Measurements from ENCODE around the gene PCED1B. TPM values are rescaled to one million over a fixed set of nuclear protein-coding genes. Genes with fewer than 3 reads are reported as not detected.
"Not testable (repeated sequence)": the region's sequence is repeated elsewhere in the genome, so short reads cannot be mapped to it uniquely, and the experiment has no call there.

The PCED1B gene, protein sequence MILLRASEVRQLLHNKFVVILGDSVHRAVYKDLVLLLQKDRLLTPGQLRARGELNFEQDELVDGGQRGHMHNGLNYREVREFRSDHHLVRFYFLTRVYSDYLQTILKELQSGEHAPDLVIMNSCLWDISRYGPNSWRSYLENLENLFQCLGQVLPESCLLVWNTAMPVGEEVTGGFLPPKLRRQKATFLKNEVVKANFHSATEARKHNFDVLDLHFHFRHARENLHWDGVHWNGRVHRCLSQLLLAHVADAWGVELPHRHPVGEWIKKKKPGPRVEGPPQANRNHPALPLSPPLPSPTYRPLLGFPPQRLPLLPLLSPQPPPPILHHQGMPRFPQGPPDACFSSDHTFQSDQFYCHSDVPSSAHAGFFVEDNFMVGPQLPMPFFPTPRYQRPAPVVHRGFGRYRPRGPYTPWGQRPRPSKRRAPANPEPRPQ
- total RNA-seq (10 to 100 TPM; 48.6 to 54.2 TPM), total RNA-seq (22.3 to 38.6 reads per million in 2 donors)

DNA sequence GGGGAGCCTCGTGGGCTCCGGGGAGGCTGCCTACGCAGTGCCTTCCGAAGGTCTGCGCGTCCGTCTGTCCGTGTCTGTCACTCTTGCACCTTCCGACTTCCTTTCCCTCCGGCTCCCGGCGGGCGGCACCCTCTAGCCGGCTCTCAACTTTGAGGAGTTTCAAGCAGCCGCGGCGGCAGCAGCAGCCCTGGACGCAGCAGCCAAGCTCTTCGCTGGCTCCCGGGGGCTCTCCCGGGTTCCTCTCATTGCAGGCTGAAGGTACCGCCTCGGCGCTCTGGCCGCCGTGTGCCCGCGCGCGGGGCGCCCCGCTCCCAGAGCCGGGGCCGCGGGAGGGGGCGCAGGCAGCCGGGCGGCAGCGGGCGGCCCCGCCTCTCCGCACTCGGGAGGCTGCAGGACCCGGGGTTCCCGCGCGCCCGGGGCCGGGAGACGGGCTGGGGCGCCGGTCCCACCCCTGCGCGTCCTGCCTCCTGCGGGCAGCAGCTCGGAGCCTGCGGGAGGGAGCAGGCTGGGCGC is at the start of gene PCED1B, which contains the start of gene AMIGO2:
PCED1B (plus strand) TSS at position 154 of the 513 bp plus-strand sequence. CDS start 155,443 bp downstream, outside the sequence.
AMIGO2 (minus strand) TSS at position 492 of the 513 bp plus-strand sequence. CDS start 957 bp downstream, outside the sequence.
- peak; percentile 61 for ATAC-seq
- peaks cover 13% of the 10 kb centered on the region for H3K36me3 Mint-ChIP-seq (ENCODE audit: low read depth)
- no peaks in the 10 kb centered on the region for H3K9me3 ChIP-seq (ENCODE audit: control insufficient read depth, low read length, poor library complexity, severe bottlenecking)
- H3K27me3 Mint-ChIP-seq, result no peaks in the 10 kb centered on the region
- H3K4me3 Mint-ChIP-seq, result peak within 1 kb of the TSS; percentile 98
- peaks cover 54% of the 10 kb centered on the region for H3K4me1 Mint-ChIP-seq
- H3K27ac Mint-ChIP-seq, result peak within 1 kb of the TSS; percentile 99
- DNase-seq, result peak; percentile 16 to 44 (median 37)

DNA sequence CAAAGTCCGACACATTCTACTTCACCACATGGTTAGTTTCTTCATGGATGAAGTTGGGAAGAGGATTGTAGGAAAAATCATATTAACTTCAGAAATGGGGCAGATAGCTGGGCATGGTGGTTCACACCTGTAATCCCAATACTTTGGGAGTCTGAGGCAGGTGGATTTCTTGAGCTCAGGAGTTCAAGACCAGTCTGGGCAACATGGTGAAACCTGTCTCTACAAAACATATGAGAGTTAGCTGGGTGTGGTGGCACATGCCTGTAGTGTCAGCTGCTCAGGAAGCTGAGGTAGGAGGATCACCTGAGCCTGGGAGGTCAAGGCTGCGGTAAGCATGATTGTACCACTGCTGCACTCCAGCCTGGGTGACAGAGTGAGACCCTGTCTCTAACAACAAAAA is 49.5 kb upstream of the PCED1B start:
- Mint-ChIP-seq H3K4me1 (peaks cover 12% of the 10 kb centered on the region), H3K4me3 (no peak overlapping the region), H3K27ac (peak overlapping the region; percentile 24), H3K27me3 (peaks cover 19% of the 10 kb centered on the region), H3K36me3 (ENCODE audit: low read depth) (peaks cover 5% of the 10 kb centered on the region)
- peak; percentile 33 for ATAC-seq
- no peak for DNase-seq
- H3K9me3 ChIP-seq (ENCODE audit: control insufficient read depth, low read length, poor library complexity, severe bottlenecking), result no peaks in the 10 kb centered on the region

DNA sequence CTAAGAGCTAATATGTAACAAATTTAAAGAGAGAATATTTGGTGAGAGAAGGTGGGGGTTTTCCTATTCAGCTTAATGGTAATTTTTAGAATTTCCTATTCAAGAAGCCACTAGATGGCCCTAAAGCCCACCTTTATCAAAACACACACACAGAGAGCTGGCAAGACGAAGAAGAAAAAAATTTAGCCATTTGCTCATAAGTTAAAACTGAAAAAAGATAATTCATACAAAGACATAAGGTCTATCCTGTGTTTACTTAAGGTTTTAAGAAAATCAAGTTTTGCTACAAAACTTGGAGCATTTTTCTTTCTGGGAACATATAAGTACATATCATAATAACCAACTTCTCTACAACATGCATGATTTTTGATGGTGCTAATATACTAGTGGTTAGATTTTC is 46.8 kb upstream of the PCED1B start:
- Mint-ChIP-seq H3K27ac (no peak overlapping the region), H3K36me3 (ENCODE audit: low read depth) (no peaks in the 10 kb centered on the region), H3K4me3 (no peak overlapping the region), H3K27me3 (peaks cover 5% of the 10 kb centered on the region), H3K4me1 (peaks cover 14% of the 10 kb centered on the region)
- no peak for DNase-seq
- ATAC-seq, result peak; percentile 74
- H3K9me3 ChIP-seq (ENCODE audit: control insufficient read depth, low read length, poor library complexity, severe bottlenecking), result no peaks in the 10 kb centered on the region

DNA sequence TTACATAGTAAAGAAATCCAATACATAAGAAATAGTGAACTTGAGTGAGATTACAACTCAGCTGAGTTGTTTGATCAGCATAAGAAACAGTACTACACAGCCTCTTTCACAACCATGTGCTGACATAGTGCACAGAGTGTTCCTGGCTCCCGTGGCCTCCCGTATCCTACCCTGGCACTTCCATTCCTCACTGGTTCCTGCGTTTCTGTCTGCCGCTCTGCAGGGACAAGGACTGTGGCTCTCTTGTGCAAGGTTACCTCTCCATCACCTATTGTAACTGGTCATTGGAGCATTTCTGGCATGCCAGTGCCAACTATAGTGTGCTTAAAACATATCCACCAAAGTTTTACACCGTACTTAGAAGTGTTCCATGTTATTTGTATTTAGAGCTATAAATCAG is 46.3 kb upstream of the PCED1B start:
- H3K27ac Mint-ChIP-seq, result no peak overlapping the region
- H3K36me3 Mint-ChIP-seq (ENCODE audit: low read depth), result no peaks in the 10 kb centered on the region
- H3K9me3 ChIP-seq (ENCODE audit: control insufficient read depth, low read length, poor library complexity, severe bottlenecking), result no peaks in the 10 kb centered on the region
- H3K27me3 Mint-ChIP-seq, result peaks cover under 1% of the 10 kb centered on the region
- peaks cover 14% of the 10 kb centered on the region for H3K4me1 Mint-ChIP-seq
- ATAC-seq (peak; percentile 21), DNase-seq (no peak)
- H3K4me3 Mint-ChIP-seq, result peak overlapping the region; percentile 12

DNA sequence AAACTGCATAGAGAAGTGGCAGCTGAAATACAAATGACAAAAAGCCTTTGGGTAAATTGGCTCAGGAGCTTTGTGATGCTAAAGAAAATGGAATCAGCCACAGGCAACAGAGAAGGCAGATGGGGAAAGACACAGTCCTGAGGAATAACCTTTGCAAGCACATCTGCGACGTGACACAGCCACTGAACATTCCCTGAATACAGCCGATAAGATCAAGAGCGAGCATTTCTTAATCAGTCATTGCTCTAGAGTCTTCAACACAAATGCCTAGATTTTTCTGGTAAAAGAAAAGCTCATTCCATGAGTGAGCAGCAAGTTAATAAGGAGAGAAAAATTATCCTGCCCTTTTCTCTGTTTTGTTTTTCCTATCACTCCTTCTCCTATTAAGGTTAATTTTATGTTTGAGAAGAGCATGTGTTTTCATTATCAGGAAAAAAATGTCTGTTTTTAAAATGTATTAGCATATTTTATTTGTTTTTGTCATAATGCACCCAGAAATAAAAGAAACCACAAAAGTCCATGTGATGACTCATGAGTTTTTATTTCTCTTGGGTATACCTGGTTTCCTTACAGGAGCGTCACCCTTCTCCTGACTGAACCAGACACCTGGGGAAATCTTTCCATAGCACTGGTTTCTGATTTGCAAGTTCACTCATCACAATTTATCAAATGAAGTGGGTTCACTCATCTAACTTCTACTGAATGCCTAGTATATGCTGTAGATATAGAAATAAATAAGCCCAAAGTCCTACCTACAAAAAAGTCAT is 45.4 kb upstream of the PCED1B start:
- H3K27me3 Mint-ChIP-seq, result peaks cover 2% of the 10 kb centered on the region
- H3K36me3 Mint-ChIP-seq (ENCODE audit: low read depth), result no peaks in the 10 kb centered on the region
- no peaks in the 10 kb centered on the region for H3K9me3 ChIP-seq (ENCODE audit: control insufficient read depth, low read length, poor library complexity, severe bottlenecking)
- ATAC-seq (no peak), DNase-seq (no peak)
- no peak overlapping the region for H3K27ac Mint-ChIP-seq
- H3K4me3 Mint-ChIP-seq, result no peak overlapping the region
- H3K4me1 Mint-ChIP-seq, result peaks cover 14% of the 10 kb centered on the region

DNA sequence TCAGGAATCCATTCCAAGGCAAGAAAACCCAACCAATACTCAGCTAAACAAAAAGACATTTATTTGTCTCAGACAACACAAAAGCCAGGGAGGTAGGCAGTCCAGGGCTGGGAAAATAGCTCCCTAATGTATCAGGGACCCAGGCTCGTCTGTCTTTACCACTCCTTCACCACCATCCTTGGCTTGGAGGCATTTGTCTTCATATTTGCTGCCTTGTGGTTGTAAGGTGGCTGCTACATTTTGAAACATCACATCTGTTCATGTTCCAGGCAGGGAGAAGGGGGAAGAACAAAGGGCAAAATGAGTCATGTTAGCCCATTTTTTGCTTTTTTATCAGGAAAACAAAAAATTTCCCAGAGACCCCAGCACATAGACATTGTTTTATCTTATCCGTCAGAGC is 44.8 kb upstream of the PCED1B start:
- H3K36me3 Mint-ChIP-seq (ENCODE audit: low read depth), result no peaks in the 10 kb centered on the region
- no peaks in the 10 kb centered on the region for H3K9me3 ChIP-seq (ENCODE audit: control insufficient read depth, low read length, poor library complexity, severe bottlenecking)
- ATAC-seq, result no peak
- H3K27ac Mint-ChIP-seq, result no peak overlapping the region
- H3K4me3 Mint-ChIP-seq, result no peak overlapping the region
- no peak for DNase-seq
- H3K27me3 Mint-ChIP-seq, result peaks cover 9% of the 10 kb centered on the region
- peaks cover 13% of the 10 kb centered on the region for H3K4me1 Mint-ChIP-seq

DNA sequence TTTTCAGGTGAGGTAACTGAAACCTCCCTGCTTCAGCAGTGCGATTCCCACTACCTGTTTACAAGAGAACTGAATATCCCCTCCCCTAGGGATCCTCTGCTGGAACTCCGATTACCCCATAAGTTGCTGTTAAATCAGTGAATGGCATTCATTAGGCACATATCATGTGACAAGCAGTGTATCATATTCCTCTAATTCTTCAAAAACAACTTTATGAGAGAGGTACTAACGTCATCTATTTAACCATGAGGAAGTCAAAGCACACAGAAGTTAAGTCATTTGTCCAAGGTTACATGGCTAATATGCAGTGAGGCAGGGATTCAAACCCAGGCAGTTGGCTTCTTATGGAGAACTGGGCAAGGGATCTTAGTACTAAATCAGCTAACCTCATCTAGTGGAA is 43.9 kb upstream of the PCED1B start:
- peaks cover 8% of the 10 kb centered on the region for H3K4me1 Mint-ChIP-seq
- H3K27me3 Mint-ChIP-seq, result peaks cover 10% of the 10 kb centered on the region
- no peak overlapping the region for H3K4me3 Mint-ChIP-seq
- H3K27ac Mint-ChIP-seq, result no peak overlapping the region
- ATAC-seq (no peak), DNase-seq (no peak)
- no peaks in the 10 kb centered on the region for H3K36me3 Mint-ChIP-seq (ENCODE audit: low read depth)
- H3K9me3 ChIP-seq (ENCODE audit: control insufficient read depth, low read length, poor library complexity, severe bottlenecking), result no peaks in the 10 kb centered on the region

DNA sequence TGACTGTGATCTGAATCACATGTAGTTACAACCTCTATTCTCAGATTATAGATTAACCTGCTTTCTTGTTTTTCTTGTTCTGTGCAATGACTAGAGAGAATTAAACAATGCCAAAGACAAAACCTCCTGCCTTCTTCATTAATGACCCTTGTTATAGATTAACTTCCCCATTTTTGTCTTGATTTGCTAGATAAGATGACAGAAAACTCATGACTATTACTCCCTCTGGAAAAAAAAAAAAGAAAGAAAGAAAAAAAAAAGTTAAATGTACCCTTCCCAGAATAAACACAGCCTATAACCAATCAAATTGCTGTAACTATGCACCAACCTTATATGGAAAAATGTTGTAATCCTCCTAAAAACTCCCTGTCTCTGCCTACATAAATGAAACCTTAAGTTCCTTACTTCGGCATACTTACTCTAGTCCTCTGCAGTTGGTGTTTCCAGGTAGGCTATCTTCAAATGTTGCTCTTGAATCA is 41.1 kb upstream of the PCED1B start:
- Mint-ChIP-seq H3K4me1 (peaks cover 2% of the 10 kb centered on the region), H3K27ac (no peak overlapping the region), H3K27me3 (peaks cover 14% of the 10 kb centered on the region), H3K4me3 (no peak overlapping the region), H3K36me3 (ENCODE audit: low read depth) (no peaks in the 10 kb centered on the region)
- H3K9me3 ChIP-seq (ENCODE audit: control insufficient read depth, low read length, poor library complexity, severe bottlenecking), result no peaks in the 10 kb centered on the region
- ATAC-seq (no peak), DNase-seq (no peak)

DNA sequence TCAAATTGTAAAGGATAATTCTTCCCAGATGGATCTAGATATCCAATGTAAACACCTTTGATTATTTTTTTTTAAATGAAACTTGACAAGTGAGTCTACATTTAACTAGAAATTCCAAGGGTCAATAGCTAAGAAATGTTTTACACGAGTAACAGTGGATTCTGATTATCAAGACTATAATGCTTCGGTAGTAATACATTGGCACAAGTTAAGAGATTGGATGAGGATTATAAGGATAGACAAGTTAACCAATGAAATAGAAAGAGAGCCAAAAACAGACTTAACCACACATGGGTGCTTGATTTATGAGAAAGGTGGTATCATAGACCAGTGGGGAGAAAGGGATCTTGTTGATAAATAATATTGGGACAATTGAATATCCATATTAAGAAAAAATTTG is 40.3 kb upstream of the PCED1B start:
- H3K36me3 Mint-ChIP-seq (ENCODE audit: low read depth), result peaks cover 2% of the 10 kb centered on the region
- no peak overlapping the region for H3K27ac Mint-ChIP-seq
- H3K4me1 Mint-ChIP-seq, result peaks cover 2% of the 10 kb centered on the region
- no peak for ATAC-seq
- H3K9me3 ChIP-seq (ENCODE audit: control insufficient read depth, low read length, poor library complexity, severe bottlenecking), result no peaks in the 10 kb centered on the region
- H3K4me3 Mint-ChIP-seq, result no peak overlapping the region
- H3K27me3 Mint-ChIP-seq, result peaks cover 14% of the 10 kb centered on the region
- no peak for DNase-seq

DNA sequence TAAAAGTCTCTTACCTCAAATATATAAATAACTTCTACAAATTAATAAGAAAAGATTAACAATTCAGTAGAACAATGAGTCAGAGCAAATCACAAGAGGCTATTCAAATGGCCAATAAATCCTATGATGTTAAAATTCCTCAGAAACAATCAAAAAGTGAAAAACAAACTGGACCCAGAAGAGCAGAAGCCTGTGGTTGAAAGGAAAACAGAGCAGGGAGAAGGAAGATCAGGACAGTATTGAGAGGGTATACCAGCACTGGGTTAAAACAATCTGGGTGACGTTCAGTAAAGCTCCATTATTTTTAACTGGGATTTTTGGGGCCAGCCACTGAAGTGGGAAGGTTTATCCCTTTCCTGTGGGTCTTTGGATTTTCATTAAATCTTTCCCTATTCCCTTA is 39.7 kb upstream of the PCED1B start:
- ATAC-seq, result no peak

DNA sequence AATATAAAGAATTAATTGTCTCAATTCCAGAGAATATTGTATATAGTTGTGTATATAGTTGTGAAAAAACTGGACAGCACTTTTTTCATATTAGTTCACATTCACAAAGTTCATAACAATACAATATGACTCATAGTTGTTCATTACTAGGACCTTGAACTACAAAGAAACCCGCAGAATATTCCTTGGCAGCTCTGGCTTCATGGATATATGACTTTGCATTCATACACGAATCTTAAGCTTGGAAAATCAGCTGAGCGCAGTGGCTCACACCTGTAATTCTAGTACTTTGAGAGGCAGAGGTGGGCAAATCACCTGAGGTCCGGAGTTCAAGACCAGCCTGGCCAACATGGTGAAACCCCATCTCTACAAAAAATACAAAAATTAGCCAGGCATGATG is 38.1 kb upstream of the PCED1B start:
- H3K27me3 Mint-ChIP-seq, result peaks cover 22% of the 10 kb centered on the region
- ATAC-seq, result no peak

More for the DNA sequence above, 39.7 kb upstream of the PCED1B start:
- no peak for DNase-seq
- H3K4me3 Mint-ChIP-seq, result no peak overlapping the region
- peaks cover 14% of the 10 kb centered on the region for H3K27me3 Mint-ChIP-seq
- no peaks in the 10 kb centered on the region for H3K9me3 ChIP-seq (ENCODE audit: control insufficient read depth, low read length, poor library complexity, severe bottlenecking)
- H3K36me3 Mint-ChIP-seq (ENCODE audit: low read depth), result peaks cover 2% of the 10 kb centered on the region
- peaks cover 2% of the 10 kb centered on the region for H3K4me1 Mint-ChIP-seq
- H3K27ac Mint-ChIP-seq, result no peak overlapping the region

DNA sequence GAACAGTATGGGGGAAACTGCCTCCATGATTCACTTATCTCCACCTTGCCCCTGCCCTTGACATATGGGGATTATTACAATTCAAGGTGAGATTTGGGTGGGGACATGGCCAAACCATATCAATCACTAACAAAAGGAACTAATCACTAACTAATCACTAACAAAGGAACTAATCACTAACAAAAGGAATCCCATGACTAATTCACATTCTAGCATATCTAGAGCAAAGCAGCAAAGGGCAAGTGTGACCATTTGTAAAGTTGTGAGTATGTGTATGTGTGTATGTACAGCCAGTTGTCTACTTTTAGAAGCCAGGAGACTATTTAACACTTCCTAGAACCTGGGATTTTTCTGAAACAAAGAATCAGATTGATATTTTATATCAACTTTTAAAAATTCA is 30.9 kb upstream of the PCED1B start:
- H3K27ac Mint-ChIP-seq, result no peak overlapping the region
- no peaks in the 10 kb centered on the region for H3K9me3 ChIP-seq (ENCODE audit: control insufficient read depth, low read length, poor library complexity, severe bottlenecking)
- no peak for ATAC-seq
- no peak for DNase-seq
- peaks cover 2% of the 10 kb centered on the region for H3K36me3 Mint-ChIP-seq (ENCODE audit: low read depth)
- H3K4me3 Mint-ChIP-seq, result no peak overlapping the region
- H3K4me1 Mint-ChIP-seq, result no peaks in the 10 kb centered on the region
- peaks cover 8% of the 10 kb centered on the region for H3K27me3 Mint-ChIP-seq

More for the DNA sequence above, 38.1 kb upstream of the PCED1B start:
- Mint-ChIP-seq H3K27ac (peak overlapping the region; percentile 75), H3K36me3 (ENCODE audit: low read depth) (peaks cover 2% of the 10 kb centered on the region), H3K4me3 (no peak overlapping the region), H3K4me1 (no peaks in the 10 kb centered on the region)
- no peaks in the 10 kb centered on the region for H3K9me3 ChIP-seq (ENCODE audit: control insufficient read depth, low read length, poor library complexity, severe bottlenecking)
- DNase-seq, result no peak

DNA sequence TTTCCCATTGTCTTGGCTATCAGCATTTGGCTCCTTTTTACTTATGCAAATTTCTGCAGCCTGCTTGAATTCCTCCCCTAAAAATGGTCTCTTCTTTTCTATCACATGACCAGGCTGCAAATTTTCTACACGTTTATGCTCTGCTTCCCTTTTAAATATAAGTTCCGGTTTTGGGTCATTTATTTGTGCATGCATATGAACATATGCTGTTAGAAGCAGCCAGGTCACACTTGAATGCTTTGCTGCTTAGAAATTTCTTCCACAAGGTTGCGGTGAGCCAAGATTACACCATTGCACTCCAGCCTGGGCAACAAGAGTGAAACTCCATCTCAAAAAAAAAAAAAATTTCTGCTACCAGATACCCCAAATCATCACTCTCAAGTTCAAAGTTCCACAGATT is 28.1 kb upstream of the PCED1B start:
- not testable (repeated sequence) for ATAC-seq; H3K4me1 Mint-ChIP-seq; DNase-seq; H3K27ac Mint-ChIP-seq; H3K9me3 ChIP-seq (ENCODE audit: control insufficient read depth, low read length, poor library complexity, severe bottlenecking); H3K27me3 Mint-ChIP-seq; H3K36me3 Mint-ChIP-seq (ENCODE audit: low read depth); H3K4me3 Mint-ChIP-seq

Measured in T-helper 17 cell (primary cell).